GM12865 (cell line): Measurements from ENCODE around the gene PEF1.
"Not testable (repeated sequence)": the region's sequence is repeated elsewhere in the genome, so short reads cannot be mapped to it uniquely, and the experiment has no call there.

Experiments
- DNase-seq: peaks from one replicate; pipeline ENCODE4 v3.0.0; 2010; ENCODE audit warnings: low read depth
- H3K4me3 ChIP-seq: 2 replicates; pipeline ENCODE4 v1.5.1; 2011; ENCODE audit warnings: mild to moderate bottlenecking, low read depth, low read length, control low read depth
- TF ChIP-seq, protein P1 (sequence below): IDR thresholded peaks from 2 replicates; pipeline ENCODE4 v1.5.1; 2011; ENCODE audit warnings: low read length, control low read depth, low read depth, inconsistent platforms; ENCODE audit not compliant: insufficient read depth; ENCODE audit errors: missing control alignments

The PEF1 gene

DNA sequence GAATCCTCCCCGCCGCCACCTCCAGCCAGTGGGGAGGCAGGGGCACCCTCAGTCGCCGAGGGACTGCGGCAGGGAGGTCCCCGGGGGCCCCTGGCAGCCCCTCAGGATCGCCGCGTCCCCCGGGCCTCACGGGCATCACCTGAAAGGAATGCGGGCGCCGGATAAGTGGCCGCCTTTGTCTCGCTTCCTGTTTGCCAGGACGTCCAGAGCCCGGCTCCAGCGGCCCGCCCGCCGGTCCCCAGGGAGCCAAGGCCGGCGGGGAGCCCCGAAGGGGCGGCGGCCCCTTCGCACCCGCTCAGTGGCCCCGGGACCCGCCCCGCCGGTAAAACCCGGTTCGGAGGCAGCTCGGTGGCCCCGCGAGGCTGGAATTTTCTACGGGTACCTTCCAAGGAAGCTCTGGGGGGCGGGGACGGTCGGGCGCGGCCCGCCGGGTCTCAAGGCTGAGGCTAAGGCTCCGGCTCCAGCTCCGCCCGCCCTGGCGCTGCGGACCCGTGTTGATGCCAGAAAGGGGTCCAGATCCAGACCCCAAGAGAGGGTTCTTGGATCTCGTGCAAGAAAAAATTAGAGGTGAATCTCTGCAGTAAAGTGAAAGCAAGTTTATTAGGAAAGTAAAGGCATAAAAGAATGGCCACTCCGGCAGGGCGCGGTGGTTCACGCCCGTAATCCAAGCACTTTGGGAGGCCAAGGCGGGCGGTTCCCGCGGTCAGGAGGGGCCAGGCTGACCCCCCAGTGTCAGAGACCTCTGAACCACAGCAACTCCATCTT lies 55.7 kb downstream of the PEF1 start:
- no peak overlapping the region for H3K4me3 ChIP-seq
- TF ChIP-seq, protein P1, sequence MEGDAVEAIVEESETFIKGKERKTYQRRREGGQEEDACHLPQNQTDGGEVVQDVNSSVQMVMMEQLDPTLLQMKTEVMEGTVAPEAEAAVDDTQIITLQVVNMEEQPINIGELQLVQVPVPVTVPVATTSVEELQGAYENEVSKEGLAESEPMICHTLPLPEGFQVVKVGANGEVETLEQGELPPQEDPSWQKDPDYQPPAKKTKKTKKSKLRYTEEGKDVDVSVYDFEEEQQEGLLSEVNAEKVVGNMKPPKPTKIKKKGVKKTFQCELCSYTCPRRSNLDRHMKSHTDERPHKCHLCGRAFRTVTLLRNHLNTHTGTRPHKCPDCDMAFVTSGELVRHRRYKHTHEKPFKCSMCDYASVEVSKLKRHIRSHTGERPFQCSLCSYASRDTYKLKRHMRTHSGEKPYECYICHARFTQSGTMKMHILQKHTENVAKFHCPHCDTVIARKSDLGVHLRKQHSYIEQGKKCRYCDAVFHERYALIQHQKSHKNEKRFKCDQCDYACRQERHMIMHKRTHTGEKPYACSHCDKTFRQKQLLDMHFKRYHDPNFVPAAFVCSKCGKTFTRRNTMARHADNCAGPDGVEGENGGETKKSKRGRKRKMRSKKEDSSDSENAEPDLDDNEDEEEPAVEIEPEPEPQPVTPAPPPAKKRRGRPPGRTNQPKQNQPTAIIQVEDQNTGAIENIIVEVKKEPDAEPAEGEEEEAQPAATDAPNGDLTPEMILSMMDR = no peak
- DNase-seq = no peak

GRCh38 chr1:31587720-31588423 lies 56.8 kb downstream of the PEF1 start:
- TF ChIP-seq, protein P1 = peak; percentile 80
- H3K4me3 ChIP-seq = no peak overlapping the region
- DNase-seq = peak; percentile 60

GRCh38 chr1:31587328-31587699 lies 57.4 kb downstream of the PEF1 start:
- H3K4me3 ChIP-seq, DNase-seq: not testable (repeated sequence)

DNA sequence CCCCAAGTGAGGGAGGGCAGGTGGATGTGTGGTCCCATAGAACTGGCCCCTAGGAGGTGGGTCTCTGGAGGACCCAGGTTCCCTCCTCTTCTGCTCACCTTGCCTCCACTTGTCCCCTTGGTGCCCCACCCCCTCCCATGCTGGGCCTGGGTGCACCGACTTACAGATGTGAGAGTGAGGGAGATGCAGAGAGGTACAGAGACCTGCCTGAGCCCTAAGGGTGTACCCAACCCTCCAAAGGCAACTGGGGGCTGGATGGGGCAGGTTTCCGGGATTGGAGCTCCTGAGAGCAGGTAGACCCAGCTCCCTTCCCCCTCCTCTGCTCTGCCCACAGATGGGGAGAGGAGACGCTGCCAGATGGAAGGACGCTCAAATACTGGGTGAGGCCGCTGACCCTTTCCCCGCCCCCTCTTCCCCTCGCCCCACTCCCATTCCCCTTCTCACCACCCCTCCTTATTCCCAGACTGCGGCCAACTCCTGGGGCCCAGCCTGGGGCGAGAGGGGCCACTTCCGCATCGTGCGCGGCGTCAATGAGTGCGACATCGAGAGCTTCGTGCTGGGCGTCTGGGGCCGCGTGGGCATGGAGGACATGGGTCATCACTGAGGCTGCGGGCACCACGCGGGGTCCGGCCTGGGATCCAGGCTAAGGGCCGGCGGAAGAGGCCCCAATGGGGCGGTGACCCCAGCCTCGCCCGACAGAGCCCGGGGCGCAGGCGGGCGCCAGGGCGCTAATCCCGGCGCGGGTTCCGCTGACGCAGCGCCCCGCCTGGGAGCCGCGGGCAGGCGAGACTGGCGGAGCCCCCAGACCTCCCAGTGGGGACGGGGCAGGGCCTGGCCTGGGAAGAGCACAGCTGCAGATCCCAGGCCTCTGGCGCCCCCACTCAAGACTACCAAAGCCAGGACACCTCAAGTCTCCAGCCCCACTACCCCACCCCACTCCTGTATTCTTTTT lies 58.0 kb downstream of the PEF1 start:
- H3K4me3 ChIP-seq = no peak overlapping the region
- no peak for DNase-seq
- TF ChIP-seq, protein P1 = no peak

DNA sequence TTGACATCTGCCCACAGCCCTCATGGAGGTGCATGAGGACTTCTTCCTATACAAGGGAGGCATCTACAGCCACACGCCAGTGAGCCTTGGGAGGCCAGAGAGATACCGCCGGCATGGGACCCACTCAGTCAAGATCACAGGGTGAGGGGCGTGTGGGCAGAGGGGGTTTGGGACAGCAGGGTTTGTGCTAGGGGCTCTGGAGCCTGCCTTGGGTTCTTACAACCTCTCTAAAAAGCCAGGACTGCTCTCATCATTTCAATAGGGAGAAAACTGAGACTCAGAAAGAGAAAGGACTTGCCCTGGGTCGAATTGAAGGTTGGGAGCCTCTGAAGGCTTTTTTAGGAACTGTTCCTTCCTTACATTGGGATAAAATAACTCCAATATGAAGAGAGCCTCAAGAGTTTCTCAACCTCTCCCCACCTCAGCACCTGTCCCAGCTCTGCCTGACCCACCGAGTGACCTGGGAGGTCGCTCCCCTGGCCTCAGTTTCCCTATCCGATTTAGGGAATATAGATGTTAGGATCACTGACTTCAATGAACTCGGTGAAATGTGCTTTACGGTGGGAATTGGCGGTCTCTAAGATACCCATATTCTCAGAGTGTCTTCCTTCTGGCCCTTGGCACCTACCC lies 58.8 kb downstream of the PEF1 start:
- no peak overlapping the region for H3K4me3 ChIP-seq
- TF ChIP-seq, protein P1 = no peak
- no peak for DNase-seq

- TF ChIP-seq, protein P1 = no peak
- H3K4me3 ChIP-seq = no peak overlapping the region
- no peak for DNase-seq
Measured at GRCh38 chr1:31584869-31585735, 59.6 kb downstream of the PEF1 start.
